CD4-positive, alpha-beta T cell (primary cell): ENCODE results near the gene OLFML2B. TPM values are rescaled to one million over a fixed set of nuclear protein-coding genes. Genes with fewer than 3 reads are reported as not detected.

Experiments
- ATAC-seq: fragments of 200-7000 bp; cut with Tn5 transposase; one replicate; pipeline ENCODE4 v1.10.0; 2022; ENCODE audit warnings: mild to moderate bottlenecking; ENCODE audit not compliant: poor library complexity
- CTCF ChIA-PET: fragments of 350-600 bp; sonication (Branson Sonifier 250); formaldehyde crosslinking; loops from one replicate; lab custom pipeline; 2021; ENCODE audit warnings: antibody characterized with exemption, inconsistent platforms; lab: Charles Lee
- POLR2A ChIA-PET: fragments of 350-600 bp; sonication (Branson Sonifier 250); formaldehyde crosslinking; loops from one replicate; lab custom pipeline; 2021; ENCODE audit warnings: antibody characterized with exemption, inconsistent platforms; lab: Charles Lee
- DNase-seq, 14 experiments: peaks; one replicate each; pipeline ENCODE4 v3.0.0-alpha.2; 2013 to 2020; ENCODE audit warnings: mixed read lengths in 2 of 14
- H3K27ac ChIP-seq, 2 donors: one replicate each; pipeline versions ENCODE4 v1.5.1 to v1.7.0; 2013; ENCODE audit warnings: low read length in 2 of 2, low read depth in 1 of 2, mild to moderate bottlenecking in 1 of 2
- H3K27me3 ChIP-seq, 2 experiments: 1 replicate in 1 of 2; 2 replicates in 1 of 2; pipeline versions ENCODE4 v1.6.1 to v1.7.0; 2013; ENCODE audit warnings: low read length in 2 of 2, control low read depth in 1 of 2, mild to moderate bottlenecking in 1 of 2, moderate library complexity in 1 of 2; ENCODE audit not compliant: insufficient read depth in 2 of 2, control insufficient read depth in 1 of 2
- H3K36me3 ChIP-seq: one replicate; pipeline ENCODE4 v1.6.1; 2013; ENCODE audit warnings: low read length, control low read depth; ENCODE audit not compliant: insufficient read depth
- H3K4me1 ChIP-seq: one replicate; pipeline ENCODE4 v1.6.1; 2013; ENCODE audit warnings: low read length, control low read depth; ENCODE audit not compliant: insufficient read depth
- H3K4me3 ChIP-seq: one replicate; pipeline ENCODE4 v1.5.1; 2013; ENCODE audit warnings: mild to moderate bottlenecking, low read length, moderate library complexity
- H3K9me3 ChIP-seq, 2 experiments: 1 replicate in 1 of 2; 2 replicates in 1 of 2; pipeline versions ENCODE4 v1.6.1 to v1.7.0; 2013; ENCODE audit warnings: low read length in 2 of 2, mild to moderate bottlenecking in 2 of 2, control low read depth in 1 of 2, moderate library complexity in 1 of 2; ENCODE audit not compliant: control insufficient read depth in 1 of 2, insufficient read depth in 1 of 2
- H3K27ac Mint-ChIP-seq: one replicate; pipeline ENCODE4 v1.8.0; 2020; ENCODE audit warnings: mixed read lengths
- H3K27me3 Mint-ChIP-seq: one replicate; pipeline ENCODE4 v1.8.0; 2021; ENCODE audit warnings: mixed read lengths
- H3K36me3 Mint-ChIP-seq: one replicate; pipeline ENCODE4 v1.8.0; 2021; ENCODE audit warnings: low read depth, mixed read lengths
- H3K4me1 Mint-ChIP-seq: one replicate; pipeline ENCODE4 v1.8.0; 2021; ENCODE audit warnings: low read depth, mixed read lengths
- H3K4me3 Mint-ChIP-seq: one replicate; pipeline ENCODE4 v1.8.0; 2020; ENCODE audit warnings: mild to moderate bottlenecking, mixed read lengths
- H3K9me3 Mint-ChIP-seq: one replicate; pipeline ENCODE4 v1.8.0; 2020; ENCODE audit warnings: mixed read lengths
- intact Hi-C, 2 experiments: fragments of 100-400 bp; cut with DNase I in 1 of 2; cut with micrococcal nuclease in 1 of 2; formaldehyde crosslinking; loops; one replicate each; pipeline versions ENCODE4 v1.15.1 to v1.9.0; 2023 to 2025; cut with DNase I, micrococcal nuclease
- total RNA-seq, 174 experiments: library from RNA in 2 of 174; stranded (reverse) in 2 of 174; gene quantifications; one replicate each; pipeline ENCODE4 v1.2.3 and lab custom pipeline; 2021 to 2026
- TF ChIP-seq, protein P1 (sequence below): fragments of 200-600 bp; IDR thresholded peaks from one replicate; pipeline ENCODE4 v1.8.0; 2022; ENCODE audit warnings: antibody characterized with exemption, mild to moderate bottlenecking

The OLFML2B gene
- total RNA-seq, 2 experiments from 2014 or later = 0.08 TPM; not detected in 1

DNA sequence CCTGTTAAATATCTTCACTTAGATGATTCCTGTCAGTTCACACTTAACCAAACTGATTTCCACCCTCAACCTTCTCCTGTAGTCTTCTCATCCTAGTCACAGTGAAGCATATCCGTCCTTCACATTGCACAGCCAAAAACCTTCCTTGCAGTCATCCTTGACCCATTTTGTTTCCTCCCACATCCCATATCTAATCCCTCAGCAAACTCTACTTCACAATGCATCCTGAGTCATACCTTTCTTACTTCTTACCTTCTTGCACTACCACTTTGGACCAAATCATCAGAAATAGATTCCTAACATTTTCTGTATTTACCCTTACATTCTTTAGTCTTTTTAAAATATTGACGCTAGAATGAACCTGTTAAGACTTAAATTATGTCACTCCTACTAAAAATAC lies 86.9 kb downstream of the OLFML2B start:
- no peak for DNase-seq
- ChIA-PET CTCF (no interaction called here), POLR2A (no interaction called here)
- Histone ChIP-seq H3K27ac (no peak overlapping the region), H3K4me1 (peaks cover 23% of the 10 kb centered on the region), H3K9me3 (no peaks in the 10 kb centered on the region), H3K4me3 (no peak overlapping the region), H3K27me3 (no peaks in the 10 kb centered on the region), H3K36me3 (peaks cover 16% of the 10 kb centered on the region)
- Mint-ChIP-seq H3K27me3 (no peaks in the 10 kb centered on the region), H3K9me3 (no peaks in the 10 kb centered on the region), H3K4me1 (peaks cover 51% of the 10 kb centered on the region), H3K36me3 (peaks cover 18% of the 10 kb centered on the region), H3K4me3 (peak overlapping the region; percentile 70), H3K27ac (peak overlapping the region; percentile 77)
- TF ChIP-seq, protein P1, sequence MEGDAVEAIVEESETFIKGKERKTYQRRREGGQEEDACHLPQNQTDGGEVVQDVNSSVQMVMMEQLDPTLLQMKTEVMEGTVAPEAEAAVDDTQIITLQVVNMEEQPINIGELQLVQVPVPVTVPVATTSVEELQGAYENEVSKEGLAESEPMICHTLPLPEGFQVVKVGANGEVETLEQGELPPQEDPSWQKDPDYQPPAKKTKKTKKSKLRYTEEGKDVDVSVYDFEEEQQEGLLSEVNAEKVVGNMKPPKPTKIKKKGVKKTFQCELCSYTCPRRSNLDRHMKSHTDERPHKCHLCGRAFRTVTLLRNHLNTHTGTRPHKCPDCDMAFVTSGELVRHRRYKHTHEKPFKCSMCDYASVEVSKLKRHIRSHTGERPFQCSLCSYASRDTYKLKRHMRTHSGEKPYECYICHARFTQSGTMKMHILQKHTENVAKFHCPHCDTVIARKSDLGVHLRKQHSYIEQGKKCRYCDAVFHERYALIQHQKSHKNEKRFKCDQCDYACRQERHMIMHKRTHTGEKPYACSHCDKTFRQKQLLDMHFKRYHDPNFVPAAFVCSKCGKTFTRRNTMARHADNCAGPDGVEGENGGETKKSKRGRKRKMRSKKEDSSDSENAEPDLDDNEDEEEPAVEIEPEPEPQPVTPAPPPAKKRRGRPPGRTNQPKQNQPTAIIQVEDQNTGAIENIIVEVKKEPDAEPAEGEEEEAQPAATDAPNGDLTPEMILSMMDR = no peak
- no peak for ATAC-seq
- intact Hi-C loops = no loop called here

GRCh38 chr1:161935264-161935663 lies 88.4 kb downstream of the OLFML2B start:
- Histone ChIP-seq H3K9me3 (no peaks in the 10 kb centered on the region), H3K27me3 (no peaks in the 10 kb centered on the region), H3K27ac (peak overlapping the region in 1 of 2 donors; percentile 46), H3K4me3 (no peak overlapping the region), H3K4me1 (peaks cover 23% of the 10 kb centered on the region), H3K36me3 (peaks cover 11% of the 10 kb centered on the region)
- peak overlapping the region; percentile 79 for H3K27ac Mint-ChIP-seq
- ATAC-seq (peak; percentile 50), DNase-seq (peak in 2 of 14 experiments; percentile 7 to 25)
- ChIA-PET POLR2A (interaction anchor here (1.1 to 2.4 kb wide), 3 partner anchors 16 to 143 kb away, joined by 3 to 15 read pairs (median 4); partner anchors contain the start of gene OLFML2B), CTCF (no interaction called here)
- TF ChIP-seq, protein P1 = no peak
- intact Hi-C loops = no loop called here
- H3K4me3 Mint-ChIP-seq = peak overlapping the region; percentile 66
- H3K27me3 Mint-ChIP-seq = no peaks in the 10 kb centered on the region
- peaks cover 14% of the 10 kb centered on the region for H3K36me3 Mint-ChIP-seq
- peaks cover 54% of the 10 kb centered on the region for H3K4me1 Mint-ChIP-seq
- no peaks in the 10 kb centered on the region for H3K9me3 Mint-ChIP-seq

GRCh38 chr1:161933592-161934588 lies 89.8 kb downstream of the OLFML2B start:
- intact Hi-C loops = no loop called here
- H3K9me3 ChIP-seq = no peaks in the 10 kb centered on the region
- peak overlapping the region; percentile 13 for H3K4me3 ChIP-seq
- no peaks in the 10 kb centered on the region for H3K27me3 ChIP-seq
- TF ChIP-seq, protein P1 = no peak
- peak; percentile 86 for ATAC-seq
- Mint-ChIP-seq H3K27me3 (no peaks in the 10 kb centered on the region), H3K27ac (peak overlapping the region; percentile 79), H3K4me3 (peak overlapping the region; percentile 35), H3K4me1 (peaks cover 68% of the 10 kb centered on the region), H3K9me3 (no peaks in the 10 kb centered on the region), H3K36me3 (peaks cover 28% of the 10 kb centered on the region)
- peaks cover 23% of the 10 kb centered on the region for H3K4me1 ChIP-seq
- peaks cover 6% of the 10 kb centered on the region for H3K36me3 ChIP-seq
- DNase-seq = peak in 6 of 14 experiments; percentile 3 to 75 (median 34)
- H3K27ac ChIP-seq = peak overlapping the region in 1 of 2 donors; percentile 42
- ChIA-PET CTCF (interaction anchor here (0.9 kb wide), 1 partner anchor 13 kb away, joined by 3 read pairs; no protein-coding TSS in a partner anchor), POLR2A (interaction anchor here (0.5 to 2.4 kb wide), 14 partner anchors 13 to 207 kb away, joined by 3 to 15 read pairs (median 3); partner anchors contain the start of genes DUSP12 and OLFML2B)

Other genes with a start within 250 kb of the OLFML2B start
- not detected for gene NOS1AP, start 45.8 kb upstream of the OLFML2B start, total RNA-seq